SJSA1 (cell line): ENCODE results near the gene SRGAP2C. TPM values are rescaled to one million over a fixed set of nuclear protein-coding genes. Genes with fewer than 3 reads are reported as not detected.
"Not testable (repeated sequence)": the region's sequence is repeated elsewhere in the genome, so short reads cannot be mapped to it uniquely, and the experiment has no call there.

Source experiments
- DNase-seq, 2 experiments: peaks; one replicate each; pipeline ENCODE4 v3.0.0-alpha.2; 2015 to 2020; ENCODE audit warnings: low spot score in 2 of 2, low read depth in 1 of 2
- H3K27ac ChIP-seq: fragments of 250-450 bp; sonication (Bioruptor Pico); 2 replicates; pipeline ENCODE4 v1.5.1; 2020; ENCODE audit warnings: mild to moderate bottlenecking, moderate library complexity
- H3K27me3 ChIP-seq: fragments of 250-450 bp; sonication (Bioruptor Pico); replicated peaks from 2 replicates; pipeline ENCODE4 v1.5.1; 2020; ENCODE audit warnings: mild to moderate bottlenecking, moderate library complexity
- H3K36me3 ChIP-seq: fragments of 250-450 bp; sonication (Bioruptor Pico); 2 replicates; pipeline ENCODE4 v1.5.1; 2020; ENCODE audit warnings: mild to moderate bottlenecking
- H3K4me1 ChIP-seq: fragments of 250-450 bp; sonication (Bioruptor Pico); replicated peaks from 2 replicates; pipeline ENCODE4 v1.6.1; 2021; ENCODE audit warnings: mild to moderate bottlenecking
- H3K4me3 ChIP-seq: fragments of 250-450 bp; sonication (Bioruptor Pico); 2 replicates; pipeline ENCODE4 v1.5.1; 2020; ENCODE audit warnings: mild to moderate bottlenecking
- H3K9me3 ChIP-seq: fragments of 250-450 bp; sonication (Bioruptor Pico); replicated peaks from 2 replicates; pipeline ENCODE4 v1.5.1; 2020; ENCODE audit warnings: mild to moderate bottlenecking
- total RNA-seq: library from RNA; depleted of rRNA; stranded (reverse); fragments of >200 nt; shearing (Covaris generic); gene quantifications from 2 replicates; pipeline ENCODE4 v1.2.3, GENCODE V29; 2014

Gene SRGAP2C
- total RNA-seq, 1 experiment from 2014 or later = 33.7 TPM

GRCh38 chr1:121337958-121338357 lies 153.2 kb downstream of the SRGAP2C start:
- H3K4me1 ChIP-seq, H3K27me3 ChIP-seq, DNase-seq, H3K27ac ChIP-seq, H3K4me3 ChIP-seq, H3K36me3 ChIP-seq, H3K9me3 ChIP-seq: not testable (repeated sequence)

- DNase-seq, H3K4me3 ChIP-seq, H3K27ac ChIP-seq, H3K9me3 ChIP-seq, H3K27me3 ChIP-seq, H3K36me3 ChIP-seq, H3K4me1 ChIP-seq: not testable (repeated sequence)
Measured at GRCh38 chr1:121339611-121340010, 154.8 kb downstream of the SRGAP2C start.

- not testable (repeated sequence) for H3K9me3 ChIP-seq, H3K4me3 ChIP-seq, H3K4me1 ChIP-seq, DNase-seq, H3K36me3 ChIP-seq, H3K27ac ChIP-seq, H3K27me3 ChIP-seq
Measured at GRCh38 chr1:121343311-121343906, 158.6 kb downstream of the SRGAP2C start.

GRCh38 chr1:121344355-121344754 lies 159.6 kb downstream of the SRGAP2C start:
- H3K27ac ChIP-seq, H3K4me1 ChIP-seq: not testable (repeated sequence)

GRCh38 chr1:121346654-121347053 lies 161.9 kb downstream of the SRGAP2C start:
- not testable (repeated sequence) for H3K4me1 ChIP-seq, H3K4me3 ChIP-seq, H3K27ac ChIP-seq, H3K27me3 ChIP-seq, H3K9me3 ChIP-seq, DNase-seq, H3K36me3 ChIP-seq

More at GRCh38 chr1:121344355-121344754, 159.6 kb downstream of the SRGAP2C start:
- not testable (repeated sequence) for H3K36me3 ChIP-seq, H3K27me3 ChIP-seq, DNase-seq, H3K9me3 ChIP-seq, H3K4me3 ChIP-seq

GRCh38 chr1:121347476-121347875 lies 162.7 kb downstream of the SRGAP2C start:
- not testable (repeated sequence) for H3K9me3 ChIP-seq, H3K4me3 ChIP-seq, H3K4me1 ChIP-seq, H3K27me3 ChIP-seq, H3K36me3 ChIP-seq, H3K27ac ChIP-seq, DNase-seq

- H3K9me3 ChIP-seq, H3K4me1 ChIP-seq, H3K36me3 ChIP-seq, H3K27ac ChIP-seq, H3K27me3 ChIP-seq, H3K4me3 ChIP-seq, DNase-seq: not testable (repeated sequence)
Measured at GRCh38 chr1:121348115-121348514, 163.3 kb downstream of the SRGAP2C start.

GRCh38 chr1:121349332-121349967 lies 164.7 kb downstream of the SRGAP2C start:
- H3K9me3 ChIP-seq, H3K4me3 ChIP-seq, H3K4me1 ChIP-seq, H3K27ac ChIP-seq, H3K27me3 ChIP-seq, DNase-seq, H3K36me3 ChIP-seq: not testable (repeated sequence)

GRCh38 chr1:121355711-121356420 lies 171.1 kb downstream of the SRGAP2C start:
- DNase-seq, H3K4me3 ChIP-seq, H3K27ac ChIP-seq, H3K27me3 ChIP-seq, H3K4me1 ChIP-seq, H3K36me3 ChIP-seq, H3K9me3 ChIP-seq: not testable (repeated sequence)

GRCh38 chr1:121356819-121357218 lies 172.0 kb downstream of the SRGAP2C start:
- not testable (repeated sequence) for H3K27ac ChIP-seq, H3K4me1 ChIP-seq, H3K9me3 ChIP-seq, H3K4me3 ChIP-seq, H3K36me3 ChIP-seq, H3K27me3 ChIP-seq, DNase-seq

- H3K27ac ChIP-seq, H3K4me1 ChIP-seq, H3K9me3 ChIP-seq, H3K4me3 ChIP-seq, DNase-seq, H3K36me3 ChIP-seq, H3K27me3 ChIP-seq: not testable (repeated sequence)
Measured at GRCh38 chr1:121360531-121360930, 175.8 kb downstream of the SRGAP2C start.

- not testable (repeated sequence) for H3K27ac ChIP-seq, H3K27me3 ChIP-seq, H3K4me1 ChIP-seq, H3K9me3 ChIP-seq, DNase-seq, H3K36me3 ChIP-seq, H3K4me3 ChIP-seq
Measured at GRCh38 chr1:121361451-121362233, 176.9 kb downstream of the SRGAP2C start.

- not testable (repeated sequence) for H3K27ac ChIP-seq, H3K9me3 ChIP-seq, H3K4me1 ChIP-seq, H3K27me3 ChIP-seq, H3K4me3 ChIP-seq, H3K36me3 ChIP-seq
- DNase-seq = peak in 1 of 2 experiments; percentile 49
Measured at GRCh38 chr1:121362234-121362883, 177.6 kb downstream of the SRGAP2C start.
